ENCODE results near the gene OR11H12. TPM values are rescaled to one million over a fixed set of nuclear protein-coding genes. Genes with fewer than 3 reads are reported as not detected.
"Not testable (repeated sequence)": the region's sequence is repeated elsewhere in the genome, so short reads cannot be mapped to it uniquely, and the experiment has no call there.

OR11H12 gene
- polyA plus RNA-seq, result not detected

GRCh38 chr14:18600817-18601216, at the start of gene OR11H12:
TSS of gene OR11H12 (plus strand) at chr14:18601117. CDS start at chr14:18601117, 0 bp downstream.
- not testable (repeated sequence) for H3K4me3 Mint-ChIP-seq

GRCh38 chr14:18582908-18583307, 18.0 kb upstream of the OR11H12 start:
- H3K27me3 Mint-ChIP-seq (ENCODE audit: low read depth in 3 of 3); H3K9me3 Mint-ChIP-seq; H3K27ac Mint-ChIP-seq; H3K36me3 Mint-ChIP-seq; H3K4me3 Mint-ChIP-seq; H3K4me1 Mint-ChIP-seq; DNase-seq: not testable (repeated sequence)

More at GRCh38 chr14:18600817-18601216, at the start of gene OR11H12:
- H3K36me3 Mint-ChIP-seq; H3K27ac Mint-ChIP-seq; H3K27me3 Mint-ChIP-seq (ENCODE audit: low read depth in 3 of 3); H3K4me1 Mint-ChIP-seq; DNase-seq; H3K9me3 Mint-ChIP-seq: not testable (repeated sequence)

GRCh38 chr14:18626610-18627213, 25.8 kb downstream of the OR11H12 start:
- H3K9me3 Mint-ChIP-seq; H3K36me3 Mint-ChIP-seq; H3K4me1 Mint-ChIP-seq; DNase-seq; H3K27me3 Mint-ChIP-seq (ENCODE audit: low read depth in 3 of 3); H3K4me3 Mint-ChIP-seq; H3K27ac Mint-ChIP-seq: not testable (repeated sequence)

GRCh38 chr14:18636066-18636465, 35.1 kb downstream of the OR11H12 start:
- H3K9me3 Mint-ChIP-seq; H3K27me3 Mint-ChIP-seq (ENCODE audit: low read depth in 3 of 3); H3K27ac Mint-ChIP-seq; H3K4me1 Mint-ChIP-seq; H3K36me3 Mint-ChIP-seq; DNase-seq; H3K4me3 Mint-ChIP-seq: not testable (repeated sequence)

- DNase-seq, H3K4me3 Mint-ChIP-seq: not testable (repeated sequence)
Observed at GRCh38 chr14:18638032-18638431, 37.1 kb downstream of the OR11H12 start.

GRCh38 chr14:18638785-18639184, 37.9 kb downstream of the OR11H12 start:
- H3K4me1 Mint-ChIP-seq; H3K9me3 Mint-ChIP-seq; DNase-seq; H3K36me3 Mint-ChIP-seq; H3K27ac Mint-ChIP-seq; H3K4me3 Mint-ChIP-seq; H3K27me3 Mint-ChIP-seq (ENCODE audit: low read depth in 3 of 3): not testable (repeated sequence)

More at GRCh38 chr14:18638032-18638431, 37.1 kb downstream of the OR11H12 start:
- not testable (repeated sequence) for H3K36me3 Mint-ChIP-seq; H3K4me1 Mint-ChIP-seq; H3K27ac Mint-ChIP-seq; H3K9me3 Mint-ChIP-seq; H3K27me3 Mint-ChIP-seq (ENCODE audit: low read depth in 3 of 3)

GRCh38 chr14:18646075-18646730, 45.3 kb downstream of the OR11H12 start:
- not testable (repeated sequence) for H3K4me1 Mint-ChIP-seq; H3K36me3 Mint-ChIP-seq; H3K4me3 Mint-ChIP-seq; H3K9me3 Mint-ChIP-seq; DNase-seq; H3K27ac Mint-ChIP-seq; H3K27me3 Mint-ChIP-seq (ENCODE audit: low read depth in 3 of 3)

Measured in immature natural killer cell (primary cell).